GM19395 (cell line): ENCODE results near the gene SLC34A3.
"Not testable (repeated sequence)": the region's sequence is repeated elsewhere in the genome, so short reads cannot be mapped to it uniquely, and the experiment has no call there.

Experiments
- ATAC-seq: cut with Tn5 transposase; IDR thresholded peaks from one replicate; pipeline ENCODE4 v1.9.1; 2021; ENCODE audit warnings: mild to moderate bottlenecking, moderate library complexity; ENCODE audit not compliant: unreplicated experiment

SLC34A3 gene

GRCh38 chr9:137255448-137256114 is 24.9 kb downstream of the SLC34A3 start:
- ATAC-seq: peak; percentile 38

- no peak for ATAC-seq
These were observed 25.7 kb downstream of the SLC34A3 start for GRCh38 chr9:137256362-137256761.

- ATAC-seq: no peak
These were observed 26.2 kb downstream of the SLC34A3 start for GRCh38 chr9:137256856-137257255.

GRCh38 chr9:137262173-137262908 is 31.6 kb downstream of the SLC34A3 start:
- ATAC-seq: not testable (repeated sequence)

- ATAC-seq: no peak
These were observed 32.2 kb downstream of the SLC34A3 start for GRCh38 chr9:137262909-137263285.

- no peak for ATAC-seq
These were observed 32.8 kb downstream of the SLC34A3 start for GRCh38 chr9:137263506-137263905.

GRCh38 chr9:137264067-137264466 is 33.4 kb downstream of the SLC34A3 start:
- no peak for ATAC-seq

- no peak for ATAC-seq
These were observed 34.9 kb downstream of the SLC34A3 start for GRCh38 chr9:137265496-137266161.

- no peak for ATAC-seq
These were observed 35.4 kb downstream of the SLC34A3 start for GRCh38 chr9:137266162-137266527.

- ATAC-seq: no peak
These were observed 36.1 kb downstream of the SLC34A3 start for GRCh38 chr9:137266585-137267453.

GRCh38 chr9:137267933-137268355 is 37.2 kb downstream of the SLC34A3 start:
- no peak for ATAC-seq

GRCh38 chr9:137268538-137269201 is 38.0 kb downstream of the SLC34A3 start:
- ATAC-seq: no peak

GRCh38 chr9:137269231-137269772 is 38.6 kb downstream of the SLC34A3 start:
- no peak for ATAC-seq

GRCh38 chr9:137270929-137271695 is 40.4 kb downstream of the SLC34A3 start:
- no peak for ATAC-seq

GRCh38 chr9:137271696-137272076 is 41.0 kb downstream of the SLC34A3 start:
- ATAC-seq: no peak

GRCh38 chr9:137272241-137273094 is 41.8 kb downstream of the SLC34A3 start:
- no peak for ATAC-seq

- no peak for ATAC-seq
These were observed 42.4 kb downstream of the SLC34A3 start for GRCh38 chr9:137273095-137273490.

GRCh38 chr9:137273611-137274320 is 43.1 kb downstream of the SLC34A3 start:
- no peak for ATAC-seq
